ENCODE measurements around the gene GOLGA2.
A peak's percentile ranks its signal among the peaks of the same experiment; 100 is the strongest.

Gene GOLGA2, protein sequence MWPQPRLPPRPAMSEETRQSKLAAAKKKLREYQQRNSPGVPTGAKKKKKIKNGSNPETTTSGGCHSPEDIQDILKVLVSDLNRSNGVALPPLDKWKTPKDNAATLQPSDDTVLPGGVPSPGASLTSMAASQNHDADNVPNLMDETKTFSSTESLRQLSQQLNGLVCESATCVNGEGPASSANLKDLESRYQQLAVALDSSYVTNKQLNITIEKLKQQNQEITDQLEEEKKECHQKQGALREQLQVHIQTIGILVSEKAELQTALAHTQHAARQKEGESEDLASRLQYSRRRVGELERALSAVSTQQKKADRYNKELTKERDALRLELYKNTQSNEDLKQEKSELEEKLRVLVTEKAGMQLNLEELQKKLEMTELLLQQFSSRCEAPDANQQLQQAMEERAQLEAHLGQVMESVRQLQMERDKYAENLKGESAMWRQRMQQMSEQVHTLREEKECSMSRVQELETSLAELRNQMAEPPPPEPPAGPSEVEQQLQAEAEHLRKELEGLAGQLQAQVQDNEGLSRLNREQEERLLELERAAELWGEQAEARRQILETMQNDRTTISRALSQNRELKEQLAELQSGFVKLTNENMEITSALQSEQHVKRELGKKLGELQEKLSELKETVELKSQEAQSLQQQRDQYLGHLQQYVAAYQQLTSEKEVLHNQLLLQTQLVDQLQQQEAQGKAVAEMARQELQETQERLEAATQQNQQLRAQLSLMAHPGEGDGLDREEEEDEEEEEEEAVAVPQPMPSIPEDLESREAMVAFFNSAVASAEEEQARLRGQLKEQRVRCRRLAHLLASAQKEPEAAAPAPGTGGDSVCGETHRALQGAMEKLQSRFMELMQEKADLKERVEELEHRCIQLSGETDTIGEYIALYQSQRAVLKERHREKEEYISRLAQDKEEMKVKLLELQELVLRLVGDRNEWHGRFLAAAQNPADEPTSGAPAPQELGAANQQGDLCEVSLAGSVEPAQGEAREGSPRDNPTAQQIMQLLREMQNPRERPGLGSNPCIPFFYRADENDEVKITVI

DNA sequence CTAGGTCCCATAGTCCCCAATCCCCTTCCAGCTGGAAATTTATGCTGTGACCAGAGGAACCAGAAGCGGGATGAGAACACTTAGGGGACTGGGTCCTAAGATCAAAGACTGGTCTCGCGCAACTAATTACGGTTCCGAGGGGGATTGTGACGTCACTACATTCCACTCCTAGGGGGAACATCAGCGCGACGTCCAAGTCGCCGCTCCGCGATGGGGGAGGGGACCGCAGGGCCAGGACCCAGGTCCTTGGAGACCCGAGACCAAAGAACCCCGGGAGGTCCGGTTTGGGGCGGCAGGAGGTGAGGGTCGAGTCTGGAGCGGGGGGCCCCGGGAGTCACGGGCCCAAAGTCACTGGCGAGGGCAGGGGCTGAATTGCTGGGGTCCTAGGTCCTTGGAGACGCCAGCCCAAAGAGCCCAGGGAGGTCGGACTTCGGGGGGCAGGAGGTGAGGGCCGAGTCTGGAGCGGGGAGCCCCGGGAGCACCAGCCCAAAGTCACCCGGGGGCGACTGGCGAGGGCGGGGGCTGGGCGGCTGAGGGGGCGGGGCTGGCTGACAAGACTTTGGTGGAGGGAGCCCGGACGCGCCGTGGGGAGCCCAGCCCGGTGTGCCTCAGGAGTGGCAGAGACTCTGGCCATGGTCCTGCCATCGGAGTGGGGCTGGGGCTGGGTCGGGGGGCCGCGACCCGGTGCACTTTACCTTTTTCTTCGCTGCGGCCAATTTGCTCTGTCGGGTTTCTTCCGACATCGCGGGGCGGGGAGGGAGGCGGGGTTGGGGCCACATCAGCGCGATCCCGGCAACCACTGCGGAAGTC, at the start of gene GOLGA2:
GOLGA2 (minus strand) TSS at position 810 of the 810 bp plus-strand sequence; CDS start at position 779, 31 bp downstream.
- peak in 4 of 56 donors; percentile 41 to 47 (median 45) for DNase-seq

DNA sequence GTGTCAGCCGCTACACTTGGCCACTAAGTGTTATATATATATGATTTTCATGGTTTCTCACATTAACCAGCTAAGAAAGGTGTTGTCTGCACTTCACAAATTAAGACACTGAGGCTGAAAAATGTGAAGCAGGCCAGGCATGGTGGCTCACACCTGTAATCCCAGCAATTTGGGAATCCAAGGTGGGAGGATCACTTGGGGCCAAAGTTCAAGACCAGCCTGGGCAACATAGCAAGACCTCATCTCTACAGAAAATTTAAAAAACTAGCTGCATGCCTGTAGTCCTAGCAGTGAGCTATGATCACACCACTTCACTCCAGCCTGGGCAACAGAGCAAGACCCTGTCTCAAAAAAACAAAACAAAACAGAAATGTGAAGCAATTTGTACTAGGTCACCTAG, 48.6 kb upstream of the GOLGA2 start:
- DNase-seq = no peak

DNA sequence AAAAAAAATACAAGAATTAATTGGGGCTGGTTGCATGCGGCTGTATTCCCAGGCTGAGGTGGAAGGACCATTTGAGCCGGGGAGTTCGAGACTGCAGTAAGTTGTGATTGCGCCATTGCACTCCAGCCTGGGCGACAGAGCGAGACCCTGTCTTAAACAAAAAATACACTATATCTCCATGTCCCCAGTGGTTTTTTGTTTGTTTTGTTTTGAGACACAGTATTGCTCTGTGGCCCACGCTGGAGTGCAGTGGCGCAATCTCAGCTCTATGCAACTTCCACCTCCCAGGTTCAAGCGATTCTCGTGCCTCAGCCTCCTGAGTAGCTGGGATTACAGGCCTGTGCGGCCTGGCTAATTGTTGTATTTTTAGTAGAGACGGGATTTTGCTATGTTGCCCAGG, 48.0 kb upstream of the GOLGA2 start:
- DNase-seq = no peak

DNA sequence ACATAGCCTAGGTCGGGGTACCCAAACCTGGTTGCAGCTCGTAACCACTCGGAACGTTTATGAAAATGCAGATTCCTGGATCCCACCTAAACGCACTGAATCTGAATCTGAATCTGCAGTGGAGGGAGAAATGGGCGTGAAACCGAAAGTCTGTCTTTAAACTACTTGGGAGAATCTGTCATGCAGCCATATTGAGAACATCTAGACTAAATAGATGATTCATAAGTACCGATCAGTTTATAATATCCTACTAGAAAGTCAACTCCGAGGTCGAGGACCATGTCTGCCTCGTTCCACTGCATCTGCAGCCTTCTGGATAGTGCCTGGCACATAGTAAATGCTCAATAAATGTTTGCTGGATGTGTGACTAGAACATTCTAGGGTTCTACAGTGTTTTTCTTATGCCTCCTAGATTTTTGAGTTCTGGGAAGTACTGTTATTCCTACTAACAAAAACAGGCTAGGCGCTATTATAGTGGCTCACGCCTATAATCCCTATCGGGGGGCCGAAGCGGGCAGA, 47.5 kb upstream of the GOLGA2 start:
- DNase-seq = no peak

DNA sequence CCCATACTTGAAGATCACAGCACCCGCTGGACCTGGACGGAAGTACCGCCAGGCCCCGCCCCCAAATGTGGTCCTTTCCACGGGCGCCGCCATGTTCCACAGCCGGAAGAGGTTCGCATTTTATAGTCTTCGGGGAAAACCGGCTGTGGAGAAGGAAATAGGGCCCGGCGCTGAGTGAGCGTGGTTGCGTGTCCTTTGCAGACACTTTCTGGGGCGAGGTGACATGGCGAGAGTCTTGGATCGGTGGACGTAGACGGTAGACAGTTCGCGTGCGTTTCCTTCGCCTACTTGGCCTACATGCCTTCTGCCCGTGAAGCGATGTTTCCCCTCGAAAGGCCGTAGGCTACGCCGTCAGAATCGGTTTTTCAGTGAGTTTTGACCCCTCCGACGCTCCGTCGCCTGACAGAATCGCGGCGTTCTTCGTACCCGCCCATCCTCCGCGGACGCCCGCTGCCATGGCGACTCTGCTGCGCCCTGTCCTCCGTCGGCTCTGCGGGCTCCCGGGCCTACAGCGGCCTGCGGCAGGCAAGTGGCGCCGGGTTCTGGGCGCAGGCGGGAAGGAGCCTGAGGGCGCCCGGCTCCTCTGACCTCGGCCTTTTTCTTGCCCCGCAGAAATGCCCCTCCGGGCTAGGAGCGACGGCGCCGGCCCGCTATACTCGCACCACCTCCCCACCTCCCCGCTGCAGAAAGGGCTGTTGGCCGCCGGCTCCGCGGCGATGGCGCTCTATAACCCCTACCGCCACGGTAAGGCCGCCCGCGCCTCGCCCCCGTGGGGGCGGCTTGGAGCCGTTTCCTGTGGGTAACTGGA, 46.8 kb upstream of the GOLGA2 start, which contains the start of the genes COQ4 and TRUB2:
COQ4 (plus strand) TSS at position 436 of the 808 bp plus-strand sequence; CDS start at position 456, 20 bp downstream.
TRUB2 (minus strand) TSS at position 44 of the 808 bp plus-strand sequence; CDS start at position 5, 39 bp downstream.
- peak in 55 of 56 donors; percentile 61 to 100 (median 93) for DNase-seq

DNA sequence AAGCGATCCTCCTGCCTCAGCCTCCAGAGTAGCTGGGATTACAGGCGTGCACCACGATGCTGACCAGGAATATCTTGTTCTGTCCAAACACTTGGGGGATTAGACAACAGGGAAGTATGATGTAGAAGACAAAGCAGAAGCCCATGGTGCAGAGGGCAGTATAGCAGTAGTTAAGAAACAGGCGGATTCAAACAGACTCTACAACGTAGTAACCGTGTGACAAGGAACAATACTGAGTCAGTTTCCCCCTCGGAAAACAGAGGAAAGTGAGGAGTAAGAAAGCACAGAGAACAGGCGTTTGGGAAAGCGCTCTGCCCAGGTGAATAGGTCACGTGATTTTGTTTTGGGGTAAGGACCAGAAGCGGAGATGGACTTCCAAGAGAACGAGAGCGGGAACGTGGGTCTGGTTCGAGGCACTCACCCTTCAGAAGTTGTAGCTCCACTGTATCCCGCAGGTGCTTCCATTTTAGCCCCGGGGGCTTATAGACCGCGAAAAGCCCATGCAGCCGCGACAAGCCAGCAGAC, 46.1 kb upstream of the GOLGA2 start:
- no peak for DNase-seq

DNA sequence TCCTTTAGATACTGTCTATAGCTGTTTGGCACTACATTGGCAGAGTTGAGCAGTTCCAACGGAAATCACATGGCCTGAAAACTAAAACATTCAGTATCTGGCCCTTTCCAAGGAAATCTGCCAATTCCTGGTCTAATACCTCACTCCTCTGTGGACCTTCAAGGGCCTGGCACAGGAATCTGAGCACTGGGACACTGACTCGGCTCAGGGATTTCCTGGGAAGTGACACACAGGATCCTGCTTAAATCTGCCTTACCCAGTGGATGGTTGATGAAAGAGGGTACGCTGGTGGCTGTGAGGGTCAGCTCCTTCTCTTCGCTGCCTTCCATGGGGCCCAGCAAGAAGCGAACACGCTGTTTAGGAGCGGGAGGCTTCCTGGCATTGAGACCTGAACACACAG, 45.5 kb upstream of the GOLGA2 start:
- no peak for DNase-seq

DNA sequence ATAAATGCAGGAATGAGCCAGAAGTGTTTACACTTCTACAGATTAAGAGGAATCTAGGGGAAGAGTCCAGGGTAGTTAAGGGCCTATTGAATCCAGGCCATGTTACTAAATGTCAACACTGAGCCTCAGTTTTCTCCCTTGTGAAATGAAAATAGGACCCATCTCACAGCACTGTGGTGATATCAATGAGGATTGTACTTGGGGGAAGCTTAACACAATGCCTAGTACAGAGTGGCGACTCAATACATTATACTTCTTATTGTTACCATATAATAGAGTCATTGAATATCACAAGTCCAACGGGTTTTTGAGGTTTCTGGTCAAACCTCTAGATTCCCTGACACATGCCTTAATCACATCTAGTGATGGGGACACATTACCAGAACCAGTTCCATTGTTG, 41.8 kb upstream of the GOLGA2 start:
- no peak for DNase-seq

DNA sequence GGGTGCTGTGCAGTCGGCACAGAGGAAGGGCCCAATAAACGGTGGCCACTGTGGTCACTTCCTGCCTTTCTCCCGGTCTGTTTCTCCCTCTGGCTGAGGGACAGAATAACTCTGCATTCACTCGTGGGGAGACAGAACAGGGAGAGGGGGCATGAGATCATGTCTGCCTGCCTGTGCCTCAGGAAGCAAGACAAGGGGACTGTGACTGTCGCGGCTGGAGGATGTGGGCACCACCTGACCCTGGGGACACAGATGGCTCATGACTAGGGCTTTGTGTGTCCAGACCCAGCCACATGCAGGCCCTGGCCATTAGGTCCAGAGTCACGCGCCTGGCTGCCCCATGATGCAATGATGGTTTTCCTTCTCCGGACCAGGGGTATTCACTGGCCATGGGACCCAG, 40.6 kb upstream of the GOLGA2 start:
- peak in 54 of 56 donors; percentile 33 to 97 (median 89) for DNase-seq

DNA sequence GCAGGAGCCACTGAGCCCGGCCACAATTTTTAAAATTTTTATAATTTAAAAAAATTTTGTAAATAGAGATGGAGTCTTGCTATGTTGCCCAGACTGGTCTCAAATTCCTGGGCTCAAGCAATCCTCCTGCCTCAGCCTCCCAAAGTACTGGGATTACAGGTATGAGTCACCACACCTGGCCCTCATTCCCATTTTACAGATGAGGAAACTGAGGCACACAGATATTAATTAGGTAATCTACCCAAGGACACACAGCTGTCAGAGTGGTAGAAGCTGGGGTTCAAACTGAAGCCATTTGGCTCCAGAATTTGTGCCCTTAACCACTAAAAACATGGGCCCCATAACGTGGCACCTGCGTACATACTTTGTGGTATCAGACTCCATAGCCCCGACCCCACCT, 38.9 kb upstream of the GOLGA2 start:
- no peak for DNase-seq

DNA sequence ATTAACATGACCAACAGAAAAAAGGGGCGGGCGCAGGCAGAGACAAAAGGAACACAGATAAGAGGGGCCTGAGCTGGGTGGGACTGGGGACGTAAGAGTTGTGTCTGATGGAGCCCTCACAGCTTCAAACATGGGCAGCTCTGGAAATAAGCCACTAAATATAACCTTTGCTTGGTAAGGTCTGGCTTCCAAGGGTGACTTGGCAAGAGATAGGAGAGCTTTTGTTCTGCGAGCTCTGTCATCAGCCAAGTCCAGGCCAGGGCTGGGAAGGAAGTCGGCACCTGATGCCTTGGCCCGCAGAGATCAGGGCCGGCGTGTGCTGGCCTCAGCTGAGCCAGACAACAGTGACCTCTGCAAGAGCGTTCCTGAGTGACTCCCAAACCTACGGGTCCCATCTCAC, 34.7 kb upstream of the GOLGA2 start:
- DNase-seq = peak in 3 of 56 donors; percentile 9 to 25 (median 19)

DNA sequence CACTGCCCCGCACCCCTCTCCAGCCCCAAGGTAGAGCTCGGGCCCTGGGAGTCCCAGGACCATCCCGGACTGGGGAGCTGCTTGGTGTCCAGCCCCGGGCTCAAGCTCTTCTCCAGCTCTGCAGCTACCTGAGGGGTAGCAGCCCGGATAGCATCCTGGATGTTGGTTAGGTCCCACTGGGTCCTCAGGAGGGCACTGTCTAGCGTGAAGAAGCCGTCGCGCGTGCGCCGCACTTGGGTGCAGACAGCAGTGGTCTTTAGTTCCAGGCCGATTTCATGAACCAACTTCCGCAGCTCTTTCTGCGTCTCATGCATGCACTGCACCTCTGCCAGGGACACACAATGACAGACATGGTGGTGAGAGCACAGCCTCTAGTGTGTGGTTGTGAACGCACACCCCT, 33.7 kb upstream of the GOLGA2 start:
- DNase-seq = no peak

DNA sequence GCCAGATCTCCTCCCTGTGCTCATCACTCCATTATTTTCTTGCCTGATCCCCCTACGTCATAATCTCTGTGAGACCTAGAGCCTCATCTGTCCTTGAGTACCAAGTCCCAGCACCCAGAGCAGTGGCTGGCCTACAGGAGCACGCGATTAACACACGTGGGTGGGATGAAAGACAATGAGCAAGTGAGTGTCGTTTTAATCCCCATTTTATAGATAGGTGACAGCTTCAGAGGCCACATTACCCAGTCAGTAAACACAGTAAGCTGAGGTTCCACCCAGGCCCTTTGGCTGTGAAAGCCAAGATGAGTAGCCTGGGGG, 29.1 kb upstream of the GOLGA2 start:
- no peak for DNase-seq

DNA sequence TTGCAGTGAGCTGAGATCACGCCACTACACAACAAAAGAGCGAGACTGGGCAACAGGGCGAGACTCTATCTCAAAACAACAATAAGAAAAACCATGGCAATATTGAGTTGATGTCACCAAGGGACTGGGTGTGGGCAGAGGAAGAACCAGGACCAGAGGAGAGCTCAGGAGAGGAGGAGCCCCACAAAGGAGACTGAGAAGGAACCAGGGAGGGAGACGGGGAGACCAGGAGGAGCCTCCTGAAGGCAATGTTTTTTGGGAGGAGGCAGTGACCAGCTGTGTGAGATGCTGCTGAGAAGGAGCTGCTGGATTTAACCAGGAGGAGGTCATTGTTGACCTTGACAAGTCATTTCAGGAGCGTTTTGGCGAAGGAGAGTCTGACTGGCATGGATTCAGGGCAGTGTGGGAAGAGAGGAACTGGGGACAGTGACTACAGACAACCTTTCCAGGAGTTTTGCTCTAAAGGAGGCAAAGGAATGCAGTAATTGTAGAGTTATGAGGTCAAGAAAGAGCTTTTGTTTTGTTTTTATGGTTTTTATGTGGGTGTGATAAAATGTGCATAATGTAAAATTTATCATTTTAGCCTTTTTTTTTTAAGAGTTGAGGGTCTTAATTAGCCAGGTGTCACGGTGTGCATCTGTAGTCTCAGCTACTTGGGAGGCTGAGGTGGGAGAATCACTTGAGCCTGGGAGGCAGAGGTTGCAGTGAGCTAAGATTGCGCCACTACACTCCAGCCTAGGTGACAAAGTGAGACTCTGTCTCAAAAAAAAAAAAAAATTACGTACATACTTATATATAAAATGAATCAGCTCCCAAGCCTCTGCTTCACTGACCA, 28.5 kb upstream of the GOLGA2 start:
- no peak for DNase-seq

DNA sequence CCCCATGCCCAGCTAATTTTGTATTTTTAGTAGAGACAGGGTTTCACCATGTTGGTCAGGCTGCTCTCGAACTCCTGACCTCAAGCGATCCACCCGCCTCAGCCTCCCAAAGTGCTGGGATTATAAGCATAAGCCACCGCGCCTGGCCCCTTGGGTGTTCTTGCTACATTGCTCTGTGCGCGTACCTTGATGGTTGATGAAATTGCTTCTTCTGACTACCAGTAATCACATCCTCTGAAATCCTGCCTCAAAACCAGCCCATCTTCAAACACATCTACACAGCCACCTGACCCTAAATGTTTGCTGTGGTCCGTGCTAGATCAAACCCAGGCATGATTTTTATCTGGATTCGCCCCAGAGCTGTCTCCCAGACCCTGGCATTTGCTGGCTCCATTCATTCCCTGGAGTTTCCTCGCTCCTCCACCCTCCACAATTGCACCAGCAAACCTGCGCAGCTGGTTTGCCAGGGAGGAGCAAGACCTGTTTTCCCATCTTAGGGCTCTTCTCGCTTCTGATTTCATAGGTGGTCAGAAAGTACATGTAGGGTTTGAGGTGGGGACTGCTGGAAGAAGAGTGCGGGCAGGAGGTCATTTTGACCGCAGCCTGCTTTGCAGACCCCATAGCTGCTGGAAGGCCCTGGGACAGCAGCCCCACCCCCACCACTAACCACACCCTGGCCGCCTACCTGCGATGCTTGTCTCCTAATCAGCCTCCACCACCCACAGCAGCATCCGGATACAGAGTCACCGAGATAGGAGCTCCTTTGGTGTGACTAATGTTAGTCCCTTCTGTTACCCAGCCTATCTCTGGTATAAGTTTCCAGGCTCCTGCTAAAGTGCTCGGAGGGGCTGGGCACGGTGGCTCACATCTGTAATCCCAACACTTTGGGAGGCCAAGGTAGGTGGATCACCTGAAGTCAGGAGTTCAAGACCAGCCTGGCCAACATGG, 23.0 kb upstream of the GOLGA2 start:
- no peak for DNase-seq

DNA sequence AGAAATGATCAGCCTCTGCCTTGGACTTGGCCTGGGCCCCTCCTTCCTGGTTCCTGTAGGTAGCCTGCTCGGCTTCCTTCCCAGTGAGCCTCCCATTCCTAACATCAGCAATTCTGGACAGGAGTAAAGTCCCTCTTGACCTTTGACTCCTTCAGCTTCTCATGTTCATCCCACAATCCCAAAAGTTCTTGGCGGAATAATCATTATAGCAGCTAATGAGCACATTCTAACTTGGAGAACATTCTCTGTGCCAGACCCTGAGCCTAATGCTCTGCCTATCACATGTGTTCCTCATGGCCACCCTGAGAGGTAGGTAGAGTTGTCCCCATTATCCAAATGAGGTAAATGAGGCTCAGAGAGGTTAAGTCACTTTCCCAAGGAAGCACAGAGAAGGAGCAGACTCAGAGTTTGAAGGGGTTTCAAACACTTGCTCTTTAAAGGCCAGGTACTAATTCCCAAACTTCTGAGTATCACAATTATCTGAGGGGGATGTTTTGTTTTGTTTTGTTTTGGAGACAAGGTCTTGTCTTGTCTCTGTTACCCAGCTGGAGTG, 21.5 kb upstream of the GOLGA2 start:
- no peak for DNase-seq

Data from nucleus accumbens (tissue), 56 donors.